Ascending aorta (tissue), 2 donors: ENCODE data around the gene DNER. TPM values are rescaled to one million over a fixed set of nuclear protein-coding genes. Genes with fewer than 3 reads are reported as not detected.

Experiments
- DNase-seq, 2 donors: peaks; one replicate each; pipeline ENCODE4 v3.0.0-alpha.2; 2019; ENCODE audit warnings: low spot score in 2 of 2
- H3K27ac ChIP-seq, 2 donors: fragments of 200-600 bp; sonication (generic); one replicate each; pipeline ENCODE4 v1.5.1; 2016 to 2017; ENCODE audit warnings: mild to moderate bottlenecking in 1 of 2
- H3K27me3 ChIP-seq: fragments of 200-600 bp; sonication (generic); one replicate; pipeline ENCODE4 v1.5.1; 2017
- H3K36me3 ChIP-seq, 2 donors: fragments of 200-600 bp; sonication (generic); one replicate each; pipeline ENCODE4 v1.5.1; 2016
- H3K4me1 ChIP-seq, 2 donors: fragments of 200-600 bp; sonication (generic); one replicate each; pipeline ENCODE4 v1.5.1; 2016 to 2017; ENCODE audit warnings: mild to moderate bottlenecking in 1 of 2
- H3K4me3 ChIP-seq, 2 donors: fragments of 200-600 bp; sonication (generic); one replicate each; pipeline ENCODE4 v1.5.1; 2016 to 2017; ENCODE audit warnings: mild to moderate bottlenecking in 1 of 2
- H3K9me3 ChIP-seq, 2 donors: fragments of 200-600 bp; sonication (generic); one replicate each; pipeline ENCODE4 v1.5.1; 2016
- intact Hi-C: fragments of 100-400 bp; cut with DNase I; formaldehyde crosslinking; loops from one replicate; pipeline ENCODE4 v1.15.1; 2023
- total RNA-seq: library from RNA; depleted of rRNA; stranded (reverse); fragments of >200 nt; gene quantifications from one replicate; pipeline ENCODE4 v1.1.0, GENCODE V29; 2016
- TF ChIP-seq, protein P1 (sequence below), 3 experiments: fragments of 200-600 bp in 2 of 3; fragments of 450-650 bp in 1 of 3; sonication (generic) in 2 of 3; IDR thresholded peaks; one replicate each; pipeline ENCODE4 v1.5.1; 2016 to 2019; ENCODE audit warnings: antibody characterized with exemption in 3 of 3, mild to moderate bottlenecking in 1 of 3, moderate library complexity in 1 of 3

DNER gene
- total RNA-seq, 1 donor from 2014 or later, result 1.2 TPM

DNA sequence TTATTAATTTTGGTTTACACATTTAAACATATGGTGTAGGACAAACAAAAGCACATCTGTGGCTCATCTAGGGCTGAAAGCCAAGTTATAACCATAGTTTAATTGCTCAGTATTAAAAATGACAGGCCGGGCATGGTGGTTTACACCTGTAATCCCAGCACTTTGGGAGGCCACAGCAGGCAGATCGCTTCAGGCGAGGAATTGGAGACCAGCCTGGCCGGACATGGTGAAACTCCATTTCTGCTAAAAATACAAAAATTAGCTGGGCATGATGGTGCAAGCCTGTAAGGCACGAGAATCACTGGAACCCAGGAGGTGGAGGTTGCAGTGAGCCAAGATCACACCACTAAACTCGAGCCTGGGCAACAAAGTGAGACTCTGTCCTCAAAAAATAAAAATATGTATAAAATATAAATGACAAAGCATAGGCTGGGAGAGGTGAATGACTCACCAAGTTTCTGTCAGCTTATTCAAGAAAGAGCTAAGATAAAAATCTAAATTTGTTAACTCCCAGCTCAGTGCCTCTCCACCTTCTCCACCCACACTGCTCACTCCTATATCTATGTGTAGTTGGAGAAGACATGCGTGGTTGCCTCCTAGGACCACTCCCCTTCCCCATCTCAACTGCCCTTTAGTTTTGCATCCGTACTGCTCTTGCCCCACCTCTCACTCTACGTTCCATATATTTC lies 364.1 kb downstream of the DNER start:
- Histone ChIP-seq H3K27ac (no peak overlapping the region), H3K4me1 (no peaks in the 10 kb centered on the region), H3K9me3 (no peaks in the 10 kb centered on the region), H3K36me3 (peaks cover 0 to 4% of the 10 kb centered on the region in 2 donors), H3K4me3 (no peak overlapping the region), H3K27me3 (no peaks in the 10 kb centered on the region)
- TF ChIP-seq, protein P1, sequence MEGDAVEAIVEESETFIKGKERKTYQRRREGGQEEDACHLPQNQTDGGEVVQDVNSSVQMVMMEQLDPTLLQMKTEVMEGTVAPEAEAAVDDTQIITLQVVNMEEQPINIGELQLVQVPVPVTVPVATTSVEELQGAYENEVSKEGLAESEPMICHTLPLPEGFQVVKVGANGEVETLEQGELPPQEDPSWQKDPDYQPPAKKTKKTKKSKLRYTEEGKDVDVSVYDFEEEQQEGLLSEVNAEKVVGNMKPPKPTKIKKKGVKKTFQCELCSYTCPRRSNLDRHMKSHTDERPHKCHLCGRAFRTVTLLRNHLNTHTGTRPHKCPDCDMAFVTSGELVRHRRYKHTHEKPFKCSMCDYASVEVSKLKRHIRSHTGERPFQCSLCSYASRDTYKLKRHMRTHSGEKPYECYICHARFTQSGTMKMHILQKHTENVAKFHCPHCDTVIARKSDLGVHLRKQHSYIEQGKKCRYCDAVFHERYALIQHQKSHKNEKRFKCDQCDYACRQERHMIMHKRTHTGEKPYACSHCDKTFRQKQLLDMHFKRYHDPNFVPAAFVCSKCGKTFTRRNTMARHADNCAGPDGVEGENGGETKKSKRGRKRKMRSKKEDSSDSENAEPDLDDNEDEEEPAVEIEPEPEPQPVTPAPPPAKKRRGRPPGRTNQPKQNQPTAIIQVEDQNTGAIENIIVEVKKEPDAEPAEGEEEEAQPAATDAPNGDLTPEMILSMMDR (IDR thresholded peaks at IDR 0.05), result no peak
- DNase-seq, result no peak
- intact Hi-C loops, result no loop called here

DNA sequence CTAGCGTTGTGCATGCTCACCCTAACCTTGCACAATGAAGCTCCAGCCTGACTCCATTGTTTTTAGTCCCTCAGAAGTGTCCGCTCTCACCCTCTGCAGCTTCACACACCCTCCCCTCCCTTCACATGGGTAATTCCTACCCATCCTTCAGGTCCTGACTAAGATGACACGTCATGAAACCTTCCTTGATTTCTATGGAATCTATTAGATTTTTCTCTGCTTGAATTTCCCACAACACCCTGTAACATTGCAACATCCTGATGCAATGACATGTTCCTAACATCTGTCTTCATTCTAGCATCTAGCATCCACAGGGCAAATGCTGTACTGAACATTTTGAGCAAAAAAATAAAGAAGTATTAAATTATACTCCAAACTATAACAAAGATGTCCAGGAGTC lies 366.2 kb downstream of the DNER start:
- intact Hi-C loops, result no loop called here
- TF ChIP-seq, protein P1 (IDR thresholded peaks at IDR 0.05), result no peak
- no peaks in the 10 kb centered on the region for H3K9me3 ChIP-seq

DNA sequence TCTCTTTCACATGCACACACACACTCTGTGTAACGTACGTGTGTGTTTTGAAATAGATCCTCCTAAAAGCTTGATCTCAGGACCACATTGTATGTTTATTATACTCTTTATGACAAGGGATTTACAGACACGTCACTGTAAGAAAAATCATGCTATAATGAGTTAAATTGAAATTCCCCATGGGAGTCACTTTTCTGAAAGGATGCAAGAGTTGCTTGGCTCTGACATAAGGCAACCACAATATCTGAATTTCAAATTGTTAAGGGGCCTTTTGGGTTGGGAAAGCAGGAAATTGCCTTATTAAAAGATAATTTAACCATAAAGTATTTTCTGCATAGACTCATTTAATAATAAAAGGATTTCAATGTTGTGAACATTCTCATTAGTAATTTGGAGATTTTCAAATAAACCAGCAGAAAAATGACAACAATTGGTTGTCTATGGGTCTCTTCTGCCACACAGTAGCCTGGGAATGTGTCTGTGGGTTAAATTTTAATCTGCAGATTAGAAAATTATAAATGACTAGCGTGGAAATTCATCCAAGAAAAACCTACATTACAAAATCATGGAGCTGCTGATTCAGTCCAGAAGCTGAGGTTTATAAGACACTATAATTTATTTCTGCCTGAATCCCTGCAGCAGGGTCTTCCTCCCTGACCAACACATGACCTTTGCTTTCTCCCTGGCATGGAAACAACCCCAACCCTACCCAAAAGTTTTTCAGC lies 367.4 kb downstream of the DNER start:
- Histone ChIP-seq H3K27ac (no peak overlapping the region), H3K36me3 (no peaks in the 10 kb centered on the region), H3K9me3 (no peaks in the 10 kb centered on the region), H3K4me1 (no peaks in the 10 kb centered on the region), H3K4me3 (no peak overlapping the region), H3K27me3 (no peaks in the 10 kb centered on the region)
- TF ChIP-seq, protein P1 (IDR thresholded peaks at IDR 0.05), result no peak
- DNase-seq, result no peak
- intact Hi-C loops, result no loop called here

More for the DNA sequence above, 366.2 kb downstream of the DNER start:
- no peaks in the 10 kb centered on the region for H3K4me1 ChIP-seq
- no peak for DNase-seq
- H3K36me3 ChIP-seq, result no peaks in the 10 kb centered on the region
- no peaks in the 10 kb centered on the region for H3K27me3 ChIP-seq
- no peak overlapping the region for H3K4me3 ChIP-seq
- no peak overlapping the region for H3K27ac ChIP-seq

DNA sequence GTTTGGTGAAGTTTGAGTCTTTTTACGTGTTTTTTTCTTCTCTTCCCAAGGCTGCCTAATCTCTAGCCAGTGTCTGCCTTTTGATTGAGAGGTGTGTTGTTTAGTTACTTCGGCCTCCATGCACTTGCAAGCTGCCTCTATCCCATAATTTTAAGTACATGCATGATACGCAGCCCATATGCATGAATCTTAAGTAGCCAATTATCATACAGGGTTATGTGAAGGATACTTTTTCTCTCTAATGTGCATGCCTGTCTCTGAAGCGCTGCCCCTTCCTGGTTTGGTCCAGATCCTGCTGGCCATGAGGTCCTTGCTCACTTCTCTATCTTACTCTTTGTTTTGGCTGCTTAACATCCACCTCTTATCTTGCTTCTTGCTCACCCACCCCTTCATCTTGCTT lies 369.4 kb downstream of the DNER start:
- no peak overlapping the region for H3K27ac ChIP-seq
- no peak for DNase-seq
- TF ChIP-seq, protein P1 (IDR thresholded peaks at IDR 0.05), result no peak
- intact Hi-C loops, result no loop called here
- no peaks in the 10 kb centered on the region for H3K4me1 ChIP-seq
- no peaks in the 10 kb centered on the region for H3K9me3 ChIP-seq
- no peaks in the 10 kb centered on the region for H3K27me3 ChIP-seq
- H3K4me3 ChIP-seq, result no peak overlapping the region
- no peaks in the 10 kb centered on the region for H3K36me3 ChIP-seq

DNA sequence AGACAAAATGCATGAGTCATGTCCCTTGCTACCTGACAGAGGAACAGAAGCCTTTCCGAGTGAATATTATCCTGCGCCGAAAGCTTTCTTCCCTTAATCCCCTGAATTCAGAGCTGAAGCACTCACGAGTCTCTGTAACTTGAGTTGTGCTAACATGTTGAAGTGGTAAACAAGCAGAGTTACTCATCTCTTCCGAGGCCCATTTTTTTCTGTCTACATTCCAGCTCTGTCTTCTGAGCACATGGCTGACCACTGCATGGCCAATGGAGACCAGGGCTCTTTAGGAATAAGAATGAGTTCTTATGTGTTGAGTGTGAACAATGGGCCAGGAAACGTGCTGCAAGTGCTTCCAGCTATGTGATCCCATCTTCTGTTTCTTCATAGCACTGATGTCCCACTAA lies 370.2 kb downstream of the DNER start:
- intact Hi-C loops, result no loop called here
- Histone ChIP-seq H3K9me3 (no peaks in the 10 kb centered on the region), H3K4me3 (no peak overlapping the region), H3K27me3 (no peaks in the 10 kb centered on the region), H3K4me1 (no peaks in the 10 kb centered on the region), H3K27ac (no peak overlapping the region), H3K36me3 (no peaks in the 10 kb centered on the region)
- TF ChIP-seq, protein P1 (IDR thresholded peaks at IDR 0.05), result no peak
- DNase-seq, result no peak
